Measurements from ENCODE around the gene ZNF580.

The ZNF580 gene

DNA sequence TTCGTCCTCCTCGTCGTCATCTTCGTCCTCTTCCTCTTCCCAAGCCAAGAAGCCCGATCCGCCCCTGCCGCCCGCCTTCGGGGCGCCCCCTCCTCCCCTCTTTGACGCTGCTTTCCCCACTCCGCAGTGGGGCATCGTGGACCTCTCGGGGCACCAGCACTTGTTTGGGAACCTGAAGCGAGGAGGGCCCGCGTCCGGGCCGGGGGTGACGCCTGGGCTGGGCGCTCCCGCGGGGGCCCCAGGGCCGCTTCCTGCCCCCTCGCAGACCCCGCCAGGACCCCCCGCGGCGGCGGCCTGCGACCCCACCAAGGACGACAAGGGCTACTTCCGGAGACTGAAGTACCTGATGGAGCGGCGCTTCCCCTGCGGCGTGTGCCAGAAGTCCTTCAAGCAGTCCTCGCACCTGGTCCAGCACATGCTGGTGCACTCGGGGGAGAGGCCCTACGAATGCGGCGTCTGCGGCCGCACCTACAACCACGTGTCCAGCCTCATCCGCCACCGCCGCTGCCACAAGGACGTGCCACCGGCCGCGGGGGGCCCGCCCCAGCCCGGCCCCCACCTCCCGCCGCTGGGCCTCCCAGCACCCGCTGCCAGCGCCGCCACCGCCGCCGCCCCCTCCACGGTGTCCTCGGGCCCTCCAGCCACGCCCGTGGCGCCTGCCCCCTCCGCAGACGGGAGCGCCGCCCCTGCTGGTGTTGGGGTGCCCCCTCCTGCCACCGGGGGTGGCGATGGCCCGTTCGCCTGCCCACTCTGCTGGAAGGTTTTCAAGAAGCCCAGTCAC, 26.7 kb upstream of the ZNF580 start:
- DNase-seq (ENCODE audit: low read depth), result no peak
- TF ChIP-seq, protein P1, sequence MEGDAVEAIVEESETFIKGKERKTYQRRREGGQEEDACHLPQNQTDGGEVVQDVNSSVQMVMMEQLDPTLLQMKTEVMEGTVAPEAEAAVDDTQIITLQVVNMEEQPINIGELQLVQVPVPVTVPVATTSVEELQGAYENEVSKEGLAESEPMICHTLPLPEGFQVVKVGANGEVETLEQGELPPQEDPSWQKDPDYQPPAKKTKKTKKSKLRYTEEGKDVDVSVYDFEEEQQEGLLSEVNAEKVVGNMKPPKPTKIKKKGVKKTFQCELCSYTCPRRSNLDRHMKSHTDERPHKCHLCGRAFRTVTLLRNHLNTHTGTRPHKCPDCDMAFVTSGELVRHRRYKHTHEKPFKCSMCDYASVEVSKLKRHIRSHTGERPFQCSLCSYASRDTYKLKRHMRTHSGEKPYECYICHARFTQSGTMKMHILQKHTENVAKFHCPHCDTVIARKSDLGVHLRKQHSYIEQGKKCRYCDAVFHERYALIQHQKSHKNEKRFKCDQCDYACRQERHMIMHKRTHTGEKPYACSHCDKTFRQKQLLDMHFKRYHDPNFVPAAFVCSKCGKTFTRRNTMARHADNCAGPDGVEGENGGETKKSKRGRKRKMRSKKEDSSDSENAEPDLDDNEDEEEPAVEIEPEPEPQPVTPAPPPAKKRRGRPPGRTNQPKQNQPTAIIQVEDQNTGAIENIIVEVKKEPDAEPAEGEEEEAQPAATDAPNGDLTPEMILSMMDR (conservative IDR thresholded peaks at IDR 0.05; ENCODE audit: low read depth, low read length), result no peak
- H3K4me3 ChIP-seq (ENCODE audit: low read depth, low read length), result no peak overlapping the region

DNA sequence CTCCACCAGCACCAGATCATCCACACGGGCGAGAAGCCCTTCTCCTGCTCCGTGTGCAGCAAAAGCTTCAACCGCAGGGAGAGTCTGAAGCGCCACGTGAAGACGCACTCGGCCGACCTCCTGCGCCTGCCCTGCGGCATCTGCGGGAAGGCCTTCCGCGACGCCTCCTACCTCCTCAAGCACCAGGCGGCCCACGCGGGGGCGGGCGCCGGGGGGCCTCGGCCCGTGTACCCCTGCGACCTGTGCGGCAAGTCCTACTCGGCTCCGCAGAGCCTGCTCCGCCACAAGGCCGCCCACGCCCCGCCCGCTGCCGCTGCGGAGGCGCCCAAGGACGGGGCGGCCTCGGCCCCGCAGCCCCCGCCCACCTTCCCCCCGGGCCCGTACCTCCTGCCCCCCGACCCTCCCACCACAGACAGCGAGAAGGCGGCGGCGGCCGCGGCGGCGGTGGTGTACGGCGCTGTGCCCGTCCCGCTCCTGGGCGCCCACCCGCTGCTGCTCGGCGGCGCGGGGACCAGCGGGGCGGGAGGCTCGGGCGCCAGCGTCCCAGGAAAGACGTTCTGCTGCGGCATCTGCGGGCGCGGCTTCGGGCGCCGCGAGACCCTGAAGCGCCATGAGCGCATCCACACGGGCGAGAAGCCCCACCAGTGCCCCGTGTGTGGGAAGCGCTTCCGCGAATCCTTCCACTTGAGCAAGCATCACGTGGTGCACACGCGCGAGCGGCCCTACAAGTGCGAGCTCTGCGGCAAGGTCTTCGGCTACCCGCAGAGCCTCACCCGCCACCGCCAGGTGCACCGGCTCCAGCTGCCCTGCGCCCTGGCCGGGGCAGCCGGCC, 25.9 kb upstream of the ZNF580 start:
- no peak overlapping the region for H3K4me3 ChIP-seq (ENCODE audit: low read depth, low read length)
- no peak for DNase-seq (ENCODE audit: low read depth)
- TF ChIP-seq, protein P1 (conservative IDR thresholded peaks at IDR 0.05; ENCODE audit: low read depth, low read length), result no peak

DNA sequence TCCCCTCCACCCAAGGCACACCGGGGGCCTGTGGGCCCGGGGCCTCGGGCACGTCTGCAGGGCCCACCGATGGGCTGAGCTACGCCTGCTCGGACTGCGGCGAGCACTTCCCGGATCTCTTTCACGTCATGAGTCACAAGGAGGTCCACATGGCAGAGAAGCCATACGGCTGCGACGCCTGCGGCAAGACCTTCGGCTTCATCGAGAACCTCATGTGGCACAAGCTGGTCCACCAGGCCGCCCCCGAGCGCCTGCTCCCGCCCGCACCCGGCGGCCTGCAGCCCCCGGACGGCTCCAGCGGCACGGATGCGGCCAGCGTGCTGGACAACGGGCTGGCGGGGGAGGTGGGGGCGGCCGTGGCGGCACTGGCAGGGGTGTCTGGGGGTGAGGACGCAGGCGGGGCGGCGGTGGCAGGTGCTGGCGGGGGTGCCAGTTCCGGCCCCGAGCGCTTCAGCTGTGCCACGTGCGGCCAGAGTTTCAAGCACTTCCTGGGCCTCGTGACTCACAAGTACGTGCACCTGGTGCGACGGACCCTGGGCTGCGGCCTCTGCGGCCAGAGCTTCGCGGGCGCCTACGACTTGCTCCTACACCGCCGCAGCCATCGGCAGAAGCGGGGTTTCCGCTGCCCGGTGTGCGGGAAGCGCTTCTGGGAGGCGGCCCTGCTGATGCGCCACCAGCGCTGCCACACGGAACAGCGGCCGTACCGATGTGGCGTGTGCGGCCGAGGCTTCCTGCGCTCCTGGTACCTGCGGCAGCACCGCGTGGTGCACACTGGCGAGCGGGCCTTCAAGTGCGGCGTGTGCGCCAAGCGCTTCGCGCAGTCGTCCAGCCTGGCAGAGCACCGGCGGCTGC, 25.0 kb upstream of the ZNF580 start:
- H3K4me3 ChIP-seq (ENCODE audit: low read depth, low read length), result no peak overlapping the region
- TF ChIP-seq, protein P1 (conservative IDR thresholded peaks at IDR 0.05; ENCODE audit: low read depth, low read length), result no peak
- DNase-seq (ENCODE audit: low read depth), result no peak

DNA sequence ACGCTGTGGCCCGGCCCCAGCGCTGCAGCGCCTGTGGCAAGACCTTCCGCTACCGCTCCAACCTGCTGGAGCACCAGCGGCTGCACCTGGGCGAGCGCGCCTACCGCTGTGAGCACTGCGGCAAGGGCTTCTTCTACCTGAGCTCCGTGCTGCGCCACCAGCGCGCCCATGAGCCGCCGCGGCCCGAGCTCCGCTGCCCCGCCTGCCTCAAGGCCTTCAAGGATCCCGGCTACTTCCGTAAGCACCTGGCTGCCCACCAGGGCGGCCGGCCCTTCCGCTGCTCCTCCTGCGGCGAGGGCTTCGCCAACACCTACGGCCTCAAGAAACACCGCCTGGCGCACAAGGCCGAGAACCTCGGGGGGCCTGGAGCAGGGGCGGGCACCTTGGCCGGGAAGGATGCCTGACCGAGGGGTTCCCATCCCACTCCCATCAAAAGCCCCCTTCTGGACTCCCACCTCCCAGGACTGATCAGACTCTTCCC, 24.4 kb upstream of the ZNF580 start:
- DNase-seq (ENCODE audit: low read depth), result no peak
- TF ChIP-seq, protein P1 (conservative IDR thresholded peaks at IDR 0.05; ENCODE audit: low read depth, low read length), result no peak

DNA sequence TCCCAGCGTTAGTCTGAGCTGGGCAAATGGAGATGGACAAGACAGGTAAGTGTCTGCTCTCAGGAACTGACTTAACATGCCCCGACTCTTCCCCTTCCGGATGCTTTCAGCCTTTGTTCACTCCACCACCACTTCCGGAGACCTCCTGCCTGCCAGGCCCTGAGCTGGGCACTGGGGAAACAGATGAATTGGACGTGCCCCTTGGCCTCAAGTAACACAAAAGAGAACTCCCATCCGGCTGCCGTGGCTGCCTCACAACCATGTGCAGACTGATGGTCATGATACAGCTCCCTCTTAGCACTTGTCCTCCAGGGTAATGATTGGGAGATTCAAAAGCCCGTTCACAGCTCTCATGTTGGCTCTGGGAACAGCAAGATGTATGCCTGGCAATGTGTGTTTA, 23.4 kb upstream of the ZNF580 start:
- H3K4me3 ChIP-seq (ENCODE audit: low read depth, low read length), result no peak overlapping the region
- DNase-seq (ENCODE audit: low read depth), result no peak
- TF ChIP-seq, protein P1 (conservative IDR thresholded peaks at IDR 0.05; ENCODE audit: low read depth, low read length), result no peak

More for the DNA sequence above, 24.4 kb upstream of the ZNF580 start:
- H3K4me3 ChIP-seq (ENCODE audit: low read depth, low read length), result no peak overlapping the region

DNA sequence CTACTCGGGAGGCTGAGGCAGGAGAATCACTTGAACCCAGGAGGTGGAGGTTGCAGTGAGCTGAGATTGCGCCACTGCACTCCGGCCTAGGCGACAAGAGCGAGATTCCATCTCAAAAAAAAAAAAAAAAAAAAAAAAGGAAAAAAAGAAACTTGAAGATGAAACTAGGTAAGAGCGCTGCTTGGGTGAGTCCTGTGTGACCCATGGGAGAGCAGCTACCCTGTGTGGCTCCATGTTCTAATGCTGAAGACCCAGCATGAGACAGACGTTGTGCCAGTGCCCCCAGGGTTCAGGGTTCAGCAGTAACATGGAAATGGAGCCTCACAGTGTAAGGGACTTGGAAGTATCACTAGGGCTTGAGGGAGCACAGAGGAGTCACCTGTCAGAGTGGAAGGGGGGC, 22.4 kb upstream of the ZNF580 start:
- TF ChIP-seq, protein P1 (conservative IDR thresholded peaks at IDR 0.05; ENCODE audit: low read depth, low read length), result no peak
- H3K4me3 ChIP-seq (ENCODE audit: low read depth, low read length), result no peak overlapping the region
- no peak for DNase-seq (ENCODE audit: low read depth)

Data from choroid plexus epithelial cell (primary cell).